IgD-negative memory B cell (primary cell): ENCODE measurements around the gene PRDX3. TPM values are rescaled to one million over a fixed set of nuclear protein-coding genes. Genes with fewer than 3 reads are reported as not detected.

Source experiments
- H3K27ac Mint-ChIP-seq, 3 donors: one replicate each; pipeline ENCODE4 v1.8.0; 2020 to 2022; ENCODE audit warnings: mild to moderate bottlenecking in 3 of 3, mixed read lengths in 3 of 3, moderate library complexity in 1 of 3
- H3K27me3 Mint-ChIP-seq: one replicate; pipeline ENCODE4 v1.8.0; 2021; ENCODE audit warnings: mixed read lengths
- H3K36me3 Mint-ChIP-seq: one replicate; pipeline ENCODE4 v1.8.0; 2020; ENCODE audit warnings: mild to moderate bottlenecking, mixed read lengths
- H3K4me1 Mint-ChIP-seq, 3 donors: one replicate each; pipeline ENCODE4 v1.8.0; 2020 to 2022; ENCODE audit warnings: mixed read lengths in 3 of 3, mild to moderate bottlenecking in 1 of 3
- H3K4me3 Mint-ChIP-seq, 4 donors: one replicate each; pipeline ENCODE4 v1.8.0; 2020 to 2022; ENCODE audit warnings: mild to moderate bottlenecking in 4 of 4, mixed read lengths in 4 of 4, moderate library complexity in 3 of 4
- H3K9me3 Mint-ChIP-seq, 3 donors: one replicate each; pipeline ENCODE4 v1.8.0; 2020 to 2021; ENCODE audit warnings: mixed read lengths in 3 of 3, mild to moderate bottlenecking in 1 of 3
- polyA plus RNA-seq: library from polyadenylated mRNA; unstranded; fragments of 300-500 nt; fragmentation: Illumina TruSeq; gene quantifications from one replicate; pipeline ENCODE4 v1.2.3, GENCODE V29; 2021

The PRDX3 gene
- polyA plus RNA-seq = 71.2 TPM

GRCh38 chr10:119178372-119179119 lies at the start of gene PRDX3:
Gene PRDX3 (minus strand): TSS chr10:119178812. CDS start chr10:119178790, 22 bp downstream.
- peak within 1 kb of the TSS; percentile 93 to 95 (median 94) for H3K27ac Mint-ChIP-seq
- H3K27me3 Mint-ChIP-seq = no peaks in the 10 kb centered on the region
- H3K9me3 Mint-ChIP-seq = no peaks in the 10 kb centered on the region
- H3K4me1 Mint-ChIP-seq = peaks cover 10 to 24% (median 13%) of the 10 kb centered on the region in 3 donors
- H3K4me3 Mint-ChIP-seq = peak within 1 kb of the TSS; percentile 95 to 98 (median 96)
- peaks cover 2% of the 10 kb centered on the region for H3K36me3 Mint-ChIP-seq

GRCh38 chr10:119227825-119228224 lies 49.2 kb upstream of the PRDX3 start:
- Mint-ChIP-seq H3K4me3 (no peak overlapping the region), H3K9me3 (peaks cover 0 to 6% (median 0%) of the 10 kb centered on the region in 3 donors), H3K4me1 (peaks cover 8 to 25% (median 13%) of the 10 kb centered on the region in 3 donors), H3K36me3 (peaks cover 10% of the 10 kb centered on the region), H3K27ac (no peak overlapping the region), H3K27me3 (no peaks in the 10 kb centered on the region)

- H3K36me3 Mint-ChIP-seq = peaks cover 6% of the 10 kb centered on the region
- peak overlapping the region in 1 of 3 donors; percentile 31 for H3K27ac Mint-ChIP-seq
- peaks cover 10 to 22% (median 14%) of the 10 kb centered on the region in 3 donors for H3K4me1 Mint-ChIP-seq
- H3K4me3 Mint-ChIP-seq = no peak overlapping the region
- no peaks in the 10 kb centered on the region for H3K9me3 Mint-ChIP-seq
- H3K27me3 Mint-ChIP-seq = no peaks in the 10 kb centered on the region
Observed at GRCh38 chr10:119225083-119225658, 46.6 kb upstream of the PRDX3 start.

GRCh38 chr10:119222966-119223386 lies 44.4 kb upstream of the PRDX3 start:
- Mint-ChIP-seq H3K4me3 (no peak overlapping the region), H3K27me3 (no peaks in the 10 kb centered on the region), H3K9me3 (no peaks in the 10 kb centered on the region), H3K27ac (no peak overlapping the region), H3K36me3 (peaks cover 4% of the 10 kb centered on the region), H3K4me1 (peaks cover 10 to 22% (median 15%) of the 10 kb centered on the region in 3 donors)

- no peak overlapping the region for H3K27ac Mint-ChIP-seq
- H3K36me3 Mint-ChIP-seq = peaks cover 4% of the 10 kb centered on the region
- H3K4me3 Mint-ChIP-seq = no peak overlapping the region
- no peaks in the 10 kb centered on the region for H3K27me3 Mint-ChIP-seq
- peaks cover 10 to 23% (median 11%) of the 10 kb centered on the region in 3 donors for H3K4me1 Mint-ChIP-seq
- H3K9me3 Mint-ChIP-seq = no peaks in the 10 kb centered on the region
Observed at GRCh38 chr10:119222537-119222936, 43.9 kb upstream of the PRDX3 start.

- H3K36me3 Mint-ChIP-seq = peaks cover 6% of the 10 kb centered on the region
- peak overlapping the region in 1 of 3 donors; percentile 11 for H3K27ac Mint-ChIP-seq
- no peaks in the 10 kb centered on the region for H3K9me3 Mint-ChIP-seq
- no peaks in the 10 kb centered on the region for H3K27me3 Mint-ChIP-seq
- H3K4me3 Mint-ChIP-seq = peak overlapping the region in 1 of 4 donors; percentile 28
- H3K4me1 Mint-ChIP-seq = peaks cover 15 to 25% (median 16%) of the 10 kb centered on the region in 3 donors
Observed at GRCh38 chr10:119221666-119222065, 43.1 kb upstream of the PRDX3 start.

DNA sequence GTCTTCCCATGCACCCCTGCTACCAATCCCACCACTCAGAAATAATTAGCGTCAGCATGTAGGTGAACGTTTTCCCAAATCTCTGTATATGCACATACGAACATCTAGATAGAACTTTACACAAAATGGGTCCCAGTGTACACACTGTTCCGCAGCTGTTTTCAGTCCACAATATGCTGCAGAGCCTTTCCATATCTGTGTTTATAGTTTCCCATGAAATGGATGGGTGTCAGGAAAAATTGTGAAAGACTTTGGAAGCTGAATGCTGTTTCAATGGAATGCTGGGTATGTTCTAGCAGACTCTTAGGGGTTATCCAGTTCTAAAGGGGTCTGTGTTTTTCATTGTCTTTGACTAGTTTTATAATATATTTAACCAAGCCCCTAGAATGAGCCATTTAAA lies 42.6 kb upstream of the PRDX3 start:
- peak overlapping the region in 1 of 3 donors; percentile 11 for H3K27ac Mint-ChIP-seq
- H3K4me1 Mint-ChIP-seq = peaks cover 15 to 25% (median 16%) of the 10 kb centered on the region in 3 donors
- peaks cover 6% of the 10 kb centered on the region for H3K36me3 Mint-ChIP-seq
- H3K9me3 Mint-ChIP-seq = no peaks in the 10 kb centered on the region
- H3K27me3 Mint-ChIP-seq = no peaks in the 10 kb centered on the region
- H3K4me3 Mint-ChIP-seq = no peak overlapping the region

DNA sequence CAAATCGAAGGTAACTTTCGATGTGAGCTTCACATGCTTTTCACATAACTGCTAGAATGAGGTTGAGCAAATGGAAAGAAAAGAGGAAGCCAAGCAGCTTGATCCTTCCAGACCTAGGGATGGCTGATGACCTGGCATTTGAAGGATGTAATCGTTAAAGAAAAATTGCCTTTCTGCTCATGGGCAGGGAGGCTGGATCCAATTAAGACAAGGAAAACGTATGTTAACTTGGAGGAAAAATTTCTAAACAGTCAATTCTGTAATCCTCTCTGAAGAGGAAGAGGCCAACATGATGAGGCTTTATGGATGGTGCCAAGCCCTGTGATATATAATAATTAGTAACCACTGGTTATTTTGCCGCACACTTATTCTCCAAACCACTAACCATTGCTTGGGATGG lies 41.3 kb upstream of the PRDX3 start:
- Mint-ChIP-seq H3K27me3 (no peaks in the 10 kb centered on the region), H3K4me3 (no peak overlapping the region), H3K36me3 (peaks cover 6% of the 10 kb centered on the region), H3K27ac (no peak overlapping the region), H3K9me3 (no peaks in the 10 kb centered on the region), H3K4me1 (peaks cover 11 to 23% (median 16%) of the 10 kb centered on the region in 3 donors)

- peaks cover 9 to 27% (median 20%) of the 10 kb centered on the region in 3 donors for H3K4me1 Mint-ChIP-seq
- no peaks in the 10 kb centered on the region for H3K9me3 Mint-ChIP-seq
- H3K4me3 Mint-ChIP-seq = no peak overlapping the region
- H3K27ac Mint-ChIP-seq = no peak overlapping the region
- H3K27me3 Mint-ChIP-seq = no peaks in the 10 kb centered on the region
- H3K36me3 Mint-ChIP-seq = peaks cover 4% of the 10 kb centered on the region
Observed at GRCh38 chr10:119217991-119218490, 39.4 kb upstream of the PRDX3 start.

GRCh38 chr10:119217401-119217800 lies 38.8 kb upstream of the PRDX3 start:
- Mint-ChIP-seq H3K4me3 (no peak overlapping the region), H3K4me1 (peaks cover 10 to 26% (median 20%) of the 10 kb centered on the region in 3 donors), H3K9me3 (no peaks in the 10 kb centered on the region), H3K36me3 (peaks cover 4% of the 10 kb centered on the region), H3K27ac (no peak overlapping the region), H3K27me3 (no peaks in the 10 kb centered on the region)

- peak overlapping the region in 1 of 4 donors; percentile 47 for H3K4me3 Mint-ChIP-seq
- H3K27me3 Mint-ChIP-seq = no peaks in the 10 kb centered on the region
- H3K27ac Mint-ChIP-seq = no peak overlapping the region
- H3K9me3 Mint-ChIP-seq = no peaks in the 10 kb centered on the region
- peaks cover 4% of the 10 kb centered on the region for H3K36me3 Mint-ChIP-seq
- H3K4me1 Mint-ChIP-seq = peaks cover 12 to 24% (median 19%) of the 10 kb centered on the region in 3 donors
Observed at GRCh38 chr10:119216127-119216526, 37.5 kb upstream of the PRDX3 start.

GRCh38 chr10:119215371-119215770 lies 36.8 kb upstream of the PRDX3 start:
- Mint-ChIP-seq H3K4me3 (no peak overlapping the region), H3K27ac (no peak overlapping the region)

GRCh38 chr10:119211625-119212441 lies 33.2 kb upstream of the PRDX3 start:
- H3K36me3 Mint-ChIP-seq = peaks cover 2% of the 10 kb centered on the region

More at GRCh38 chr10:119215371-119215770, 36.8 kb upstream of the PRDX3 start:
- H3K27me3 Mint-ChIP-seq = no peaks in the 10 kb centered on the region
- peaks cover 4% of the 10 kb centered on the region for H3K36me3 Mint-ChIP-seq
- no peaks in the 10 kb centered on the region for H3K9me3 Mint-ChIP-seq
- H3K4me1 Mint-ChIP-seq = peaks cover 10 to 23% (median 19%) of the 10 kb centered on the region in 3 donors

DNA sequence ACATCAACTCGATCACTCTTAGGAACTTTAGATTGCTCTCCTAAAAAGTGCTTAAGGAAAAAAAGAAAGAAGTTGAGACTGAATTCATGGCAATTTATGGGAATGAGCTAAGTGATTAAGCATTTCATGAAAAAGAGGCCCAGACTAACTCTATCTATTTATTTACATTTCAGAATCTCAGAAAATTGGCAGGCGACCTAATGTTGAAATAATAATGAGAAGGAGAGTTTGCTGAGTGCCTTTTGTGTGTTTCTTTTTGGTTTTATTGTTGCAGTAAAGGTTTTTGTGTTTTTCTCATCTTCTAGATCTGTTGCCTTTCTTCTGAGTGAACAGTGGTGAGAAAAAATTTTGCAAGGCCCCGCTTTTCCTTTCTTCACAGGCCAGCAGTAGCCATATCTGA lies 32.6 kb upstream of the PRDX3 start:
- Mint-ChIP-seq H3K27ac (peak overlapping the region in 2 of 3 donors; percentile 68 to 80), H3K27me3 (no peaks in the 10 kb centered on the region), H3K4me3 (peak overlapping the region in 1 of 4 donors; percentile 63), H3K36me3 (peaks cover 2% of the 10 kb centered on the region), H3K4me1 (peaks cover 9 to 33% (median 31%) of the 10 kb centered on the region in 3 donors), H3K9me3 (no peaks in the 10 kb centered on the region)

More at GRCh38 chr10:119211625-119212441, 33.2 kb upstream of the PRDX3 start:
- Mint-ChIP-seq H3K27ac (peak overlapping the region; percentile 46 to 68 (median 67)), H3K27me3 (no peaks in the 10 kb centered on the region), H3K4me3 (peak overlapping the region in 3 of 4 donors; percentile 22 to 63 (median 54)), H3K9me3 (no peaks in the 10 kb centered on the region), H3K4me1 (peaks cover 7 to 31% (median 28%) of the 10 kb centered on the region in 3 donors)
